NB4 (cell line): ENCODE measurements around the gene CD27.

Source experiments
- DNase-seq: peaks from one replicate; pipeline ENCODE4 v3.0.0; 2010; ENCODE audit warnings: low read depth
- H3K4me3 ChIP-seq: one replicate; pipeline ENCODE4 v1.5.1; 2011; ENCODE audit warnings: mild to moderate bottlenecking, low read depth, low read length, moderate library complexity
- MYC ChIP-seq: IDR thresholded peaks from 2 replicates; pipeline ENCODE4 v1.6.1; 2011; ENCODE audit warnings: low read depth, low read length
- POLR2A ChIP-seq: IDR thresholded peaks from 2 replicates; pipeline ENCODE4 v1.6.1; 2011; ENCODE audit warnings: mild to moderate bottlenecking; ENCODE audit not compliant: insufficient read length; ENCODE audit errors: extremely low read depth
- TF ChIP-seq, protein P1 (sequence below): IDR thresholded peaks from one replicate; pipeline ENCODE4 v1.5.1; 2012; ENCODE audit warnings: low read depth, low read length
- TF ChIP-seq, protein P2 (sequence below): IDR thresholded peaks from 2 replicates; pipeline ENCODE4 v1.6.1; 2011; ENCODE audit warnings: low read depth, low read length

The CD27 gene

DNA sequence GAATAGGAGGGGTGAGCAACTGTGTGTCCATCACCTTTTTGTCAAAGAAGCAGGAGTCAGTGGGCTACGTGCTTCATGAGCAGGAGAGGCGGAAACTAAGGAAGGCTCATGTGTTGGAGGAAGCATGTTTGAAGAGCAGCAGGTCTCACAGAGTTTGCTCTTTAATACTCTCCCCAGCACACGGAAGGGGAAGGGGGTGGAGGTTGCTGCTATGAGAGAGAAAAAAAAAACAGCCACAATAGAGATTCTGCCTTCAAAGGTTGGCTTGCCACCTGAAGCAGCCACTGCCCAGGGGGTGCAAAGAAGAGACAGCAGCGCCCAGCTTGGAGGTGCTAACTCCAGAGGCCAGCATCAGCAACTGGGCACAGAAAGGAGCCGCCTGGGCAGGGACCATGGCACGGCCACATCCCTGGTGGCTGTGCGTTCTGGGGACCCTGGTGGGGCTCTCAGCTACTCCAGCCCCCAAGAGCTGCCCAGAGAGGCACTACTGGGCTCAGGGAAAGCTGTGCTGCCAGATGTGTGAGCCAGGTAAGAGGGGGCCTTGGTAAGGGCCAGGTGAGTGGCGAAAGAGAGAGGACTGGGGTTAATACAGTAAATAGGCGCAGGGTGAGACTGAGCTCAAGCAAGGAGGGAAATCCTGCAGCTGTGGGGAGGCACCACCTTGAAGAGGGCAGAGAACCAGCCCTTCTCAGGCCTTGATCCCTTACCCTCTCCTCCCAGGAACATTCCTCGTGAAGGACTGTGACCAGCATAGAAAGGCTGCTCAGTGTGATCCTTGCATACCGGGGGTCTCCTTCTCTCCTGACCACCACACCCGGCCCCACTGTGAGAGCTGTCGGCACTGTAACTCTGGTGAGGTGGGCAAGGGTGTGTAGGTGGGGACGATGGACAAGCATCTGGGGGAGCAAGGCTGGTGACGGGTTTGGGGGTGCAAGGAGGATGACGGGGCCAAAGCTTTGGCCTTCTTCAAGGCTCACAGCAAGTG is at the start of gene CD27:
Gene CD27, plus strand, starts transcription at position 252 of the 985 bp plus-strand sequence. Its CDS starts 141 bp downstream, at position 393.
- no peak for DNase-seq
- no peak within 1 kb of the TSS for H3K4me3 ChIP-seq
- TF ChIP-seq MYC (no peak), POLR2A (no peak)
- TF ChIP-seq, protein P1, sequence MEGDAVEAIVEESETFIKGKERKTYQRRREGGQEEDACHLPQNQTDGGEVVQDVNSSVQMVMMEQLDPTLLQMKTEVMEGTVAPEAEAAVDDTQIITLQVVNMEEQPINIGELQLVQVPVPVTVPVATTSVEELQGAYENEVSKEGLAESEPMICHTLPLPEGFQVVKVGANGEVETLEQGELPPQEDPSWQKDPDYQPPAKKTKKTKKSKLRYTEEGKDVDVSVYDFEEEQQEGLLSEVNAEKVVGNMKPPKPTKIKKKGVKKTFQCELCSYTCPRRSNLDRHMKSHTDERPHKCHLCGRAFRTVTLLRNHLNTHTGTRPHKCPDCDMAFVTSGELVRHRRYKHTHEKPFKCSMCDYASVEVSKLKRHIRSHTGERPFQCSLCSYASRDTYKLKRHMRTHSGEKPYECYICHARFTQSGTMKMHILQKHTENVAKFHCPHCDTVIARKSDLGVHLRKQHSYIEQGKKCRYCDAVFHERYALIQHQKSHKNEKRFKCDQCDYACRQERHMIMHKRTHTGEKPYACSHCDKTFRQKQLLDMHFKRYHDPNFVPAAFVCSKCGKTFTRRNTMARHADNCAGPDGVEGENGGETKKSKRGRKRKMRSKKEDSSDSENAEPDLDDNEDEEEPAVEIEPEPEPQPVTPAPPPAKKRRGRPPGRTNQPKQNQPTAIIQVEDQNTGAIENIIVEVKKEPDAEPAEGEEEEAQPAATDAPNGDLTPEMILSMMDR: no peak
- TF ChIP-seq, protein P2, sequence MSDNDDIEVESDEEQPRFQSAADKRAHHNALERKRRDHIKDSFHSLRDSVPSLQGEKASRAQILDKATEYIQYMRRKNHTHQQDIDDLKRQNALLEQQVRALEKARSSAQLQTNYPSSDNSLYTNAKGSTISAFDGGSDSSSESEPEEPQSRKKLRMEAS: no peak

DNA sequence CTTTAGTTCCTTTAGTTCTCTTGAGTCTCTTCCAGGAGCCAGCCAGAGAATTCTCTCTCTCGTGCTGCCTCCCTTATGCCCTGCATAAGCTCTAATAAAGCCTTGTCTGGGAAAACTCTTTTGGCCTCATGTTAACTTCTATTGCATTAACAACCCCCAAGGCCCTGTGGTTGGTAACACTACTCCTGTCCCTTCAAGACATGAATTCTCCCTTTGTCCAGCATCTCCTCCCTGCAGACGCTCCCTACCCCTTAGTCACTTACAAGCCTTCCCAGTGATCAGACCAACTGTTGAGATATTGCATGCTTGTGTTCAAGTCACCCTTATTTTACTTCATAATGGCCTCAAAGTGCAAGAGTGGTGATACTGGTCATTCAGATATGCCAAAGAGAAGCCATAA is 48.7 kb upstream of the CD27 start:
- DNase-seq: no peak
- H3K4me3 ChIP-seq: no peak overlapping the region
- TF ChIP-seq, protein P2: no peak
- TF ChIP-seq POLR2A (no peak), MYC (no peak)
- TF ChIP-seq, protein P1: no peak

DNA sequence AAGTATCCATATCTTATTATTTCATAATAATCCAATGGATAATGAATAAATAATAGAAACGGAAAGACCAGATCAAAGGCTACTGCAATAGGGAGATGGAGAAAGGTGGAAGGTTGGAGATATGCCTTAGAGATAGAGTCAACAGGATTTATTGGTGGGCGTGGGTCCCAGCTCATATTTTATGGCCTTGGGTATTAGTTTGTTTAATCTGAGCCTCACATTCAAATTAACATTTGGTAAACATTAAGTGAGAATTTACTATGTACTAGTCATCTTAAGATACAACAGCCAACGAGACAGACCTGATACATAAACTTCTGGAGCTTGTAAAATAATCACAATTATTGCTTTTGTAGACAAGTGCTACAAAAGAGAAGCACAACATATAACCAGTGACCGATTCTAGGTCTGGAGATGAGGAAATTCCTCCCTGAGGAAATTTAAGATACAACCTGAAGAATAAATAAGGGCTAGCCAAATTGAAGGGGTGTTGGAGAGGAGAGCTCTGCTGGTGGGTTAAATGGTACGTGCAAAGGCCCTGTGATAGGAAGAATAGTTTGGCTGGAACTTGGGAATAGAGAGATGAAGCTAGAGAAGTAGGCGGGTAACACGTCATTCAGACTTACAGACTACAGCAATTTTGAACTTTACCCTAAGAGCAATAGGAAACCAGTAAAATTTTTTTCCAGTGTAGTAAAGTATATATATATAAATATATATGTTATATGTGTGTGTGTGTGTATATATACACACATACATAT is 44.7 kb upstream of the CD27 start:
- DNase-seq: no peak
- H3K4me3 ChIP-seq: no peak overlapping the region
- TF ChIP-seq MYC (no peak), POLR2A (no peak)
- TF ChIP-seq, protein P2: no peak
- TF ChIP-seq, protein P1: no peak

DNA sequence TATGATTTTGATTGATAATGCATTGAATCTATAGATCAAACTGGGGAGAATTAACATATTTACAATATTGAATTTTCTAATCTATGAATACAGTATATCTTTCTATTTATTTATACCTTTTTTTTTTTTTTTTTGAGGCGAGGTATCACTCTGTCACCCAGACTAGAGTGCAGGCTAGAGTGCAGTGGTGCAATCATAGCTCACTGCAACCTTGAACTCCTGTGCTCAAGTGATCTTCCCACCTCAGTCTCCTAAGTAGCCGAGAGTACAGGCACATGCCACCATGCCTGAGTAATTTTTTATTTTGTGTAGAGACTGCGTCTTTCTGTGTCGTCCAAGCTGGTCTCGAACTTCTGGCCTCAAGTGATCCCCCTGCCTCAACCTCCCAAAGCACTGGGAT is 40.4 kb upstream of the CD27 start:
- TF ChIP-seq, protein P1: no peak
- TF ChIP-seq, protein P2: no peak
- no peak for TF ChIP-seq MYC
- no peak for TF ChIP-seq POLR2A
- no peak overlapping the region for H3K4me3 ChIP-seq
- DNase-seq: no peak

DNA sequence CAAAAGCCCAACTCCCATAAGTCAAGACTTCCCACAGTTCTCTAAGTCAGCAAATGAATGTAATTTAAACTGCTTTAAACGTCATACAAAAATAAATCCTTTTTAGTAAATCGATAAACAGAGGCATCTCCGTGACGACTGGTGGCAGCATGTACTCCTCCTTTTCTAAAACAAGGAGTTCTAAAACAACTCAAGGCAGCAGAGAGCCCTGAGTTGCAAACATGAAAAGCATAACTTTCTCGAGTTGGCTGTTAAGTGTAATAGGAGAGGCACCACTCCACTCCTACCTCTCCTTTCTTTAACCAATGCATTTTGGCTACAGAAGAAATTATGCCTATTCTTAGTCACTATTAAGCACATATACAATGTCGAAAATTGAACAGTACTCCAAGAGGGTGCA is 38.8 kb upstream of the CD27 start:
- H3K4me3 ChIP-seq: no peak overlapping the region
- TF ChIP-seq, protein P2: no peak
- no peak for TF ChIP-seq POLR2A
- no peak for TF ChIP-seq MYC
- TF ChIP-seq, protein P1: no peak
- DNase-seq: no peak
